Measurements from ENCODE around the gene ATF6.

The ATF6 gene

DNA sequence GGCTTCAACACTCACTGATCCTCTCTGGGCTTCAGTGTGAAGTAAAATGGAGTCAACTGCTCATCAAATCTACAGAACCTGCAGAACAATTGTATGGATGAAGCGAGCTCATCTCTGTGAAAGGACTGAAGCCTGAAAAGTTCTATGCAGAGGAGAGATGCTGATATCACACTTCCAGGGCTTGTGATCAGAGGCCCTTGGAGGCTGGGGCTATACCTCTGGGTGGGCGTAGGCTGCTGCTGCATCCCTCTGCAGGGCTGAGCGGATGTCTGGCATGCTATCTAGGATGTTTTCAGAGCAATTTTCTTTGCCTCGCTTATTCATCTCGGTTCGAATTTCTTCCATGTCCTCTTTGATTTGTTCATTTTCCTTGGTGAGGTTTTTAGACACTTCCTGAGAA lies 240.0 kb downstream of the ATF6 start:
- DNase-seq: no peak

DNA sequence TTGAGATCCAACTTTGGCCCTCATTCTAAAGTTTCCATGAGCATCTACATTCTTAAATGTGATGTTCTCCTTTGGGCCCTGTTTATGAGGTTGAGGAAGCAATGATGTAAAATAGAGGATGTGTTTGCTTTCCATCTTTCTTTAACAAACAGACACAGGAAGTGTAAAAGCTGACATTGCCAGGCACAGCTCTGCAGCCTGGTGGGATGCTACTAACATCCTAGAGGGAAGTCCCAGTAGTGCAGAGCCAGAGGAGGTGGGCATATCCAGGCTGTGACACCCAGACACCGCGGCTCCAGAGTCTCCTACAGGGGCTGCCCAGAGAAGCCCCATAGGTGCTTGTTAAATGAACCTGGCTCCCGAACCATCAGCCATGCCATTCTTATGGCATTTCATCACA lies 241.3 kb downstream of the ATF6 start:
- DNase-seq: no peak

DNA sequence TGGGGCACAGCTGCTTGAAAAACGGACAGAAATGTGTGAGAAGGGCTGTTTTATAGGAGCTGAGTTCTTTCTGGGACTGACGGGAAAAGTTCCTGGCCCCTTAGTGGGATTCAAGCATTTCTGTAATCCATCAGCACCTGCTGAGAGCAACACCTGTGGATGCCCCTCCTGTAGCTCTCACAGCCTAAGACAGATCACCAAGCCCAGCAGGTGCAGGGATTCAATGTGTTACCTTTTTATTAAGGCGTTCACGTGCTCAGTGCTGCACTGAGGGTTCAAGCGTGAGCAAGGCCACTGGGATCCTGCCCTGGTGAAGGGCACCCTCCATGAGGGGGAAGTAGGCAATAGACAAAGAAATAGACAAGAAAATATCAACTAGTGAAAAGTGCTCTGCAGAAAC lies 242.7 kb downstream of the ATF6 start:
- DNase-seq: no peak

DNA sequence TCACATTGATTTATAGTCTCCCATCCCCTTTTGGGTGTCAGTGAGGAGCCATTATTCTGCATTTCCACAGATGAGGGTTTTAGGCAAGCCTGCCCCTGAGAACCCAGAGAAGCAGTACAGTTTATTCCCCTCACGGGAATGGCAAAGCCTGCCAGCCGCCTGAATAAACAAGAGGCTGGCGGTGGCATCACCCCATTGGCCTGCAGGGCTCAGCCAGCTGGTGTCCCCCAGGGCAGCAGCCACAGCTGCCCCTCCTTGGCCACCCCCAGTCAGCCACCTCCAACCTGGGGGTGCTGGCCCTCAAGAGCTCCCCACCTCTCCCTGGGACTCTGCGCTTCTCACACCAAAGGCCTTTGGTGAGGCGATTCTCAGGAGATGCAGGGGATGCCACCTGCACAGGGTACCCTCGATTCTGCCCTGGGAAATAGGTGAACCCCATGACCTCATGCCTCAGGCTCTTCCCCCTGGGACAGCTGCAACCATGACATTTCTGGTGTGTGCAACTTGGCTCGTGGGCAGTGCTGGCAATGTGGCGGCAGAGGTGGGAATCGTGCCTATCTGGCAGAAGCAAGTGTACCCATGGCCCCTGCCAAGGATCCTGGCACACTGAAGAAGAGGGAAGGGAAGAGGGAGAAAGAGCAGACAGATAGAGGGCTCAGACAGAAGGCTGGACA lies 243.5 kb downstream of the ATF6 start:
- no peak for DNase-seq

DNA sequence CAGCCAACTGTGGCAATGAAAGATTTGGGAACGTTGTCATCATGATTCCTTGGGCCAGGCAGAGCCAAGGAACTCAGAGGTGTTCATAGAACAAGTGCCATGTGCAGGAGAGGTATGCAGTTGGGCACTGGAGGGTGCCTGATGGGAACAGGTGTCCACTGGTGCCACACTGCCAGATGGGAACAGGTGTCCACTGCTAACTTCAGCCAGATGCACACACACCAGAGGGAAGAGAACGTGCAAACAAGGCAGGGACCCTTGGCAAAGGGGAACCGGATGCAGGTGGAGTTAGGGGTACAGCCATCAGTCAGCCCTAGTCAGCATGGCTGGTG lies 244.0 kb downstream of the ATF6 start:
- no peak for DNase-seq

DNA sequence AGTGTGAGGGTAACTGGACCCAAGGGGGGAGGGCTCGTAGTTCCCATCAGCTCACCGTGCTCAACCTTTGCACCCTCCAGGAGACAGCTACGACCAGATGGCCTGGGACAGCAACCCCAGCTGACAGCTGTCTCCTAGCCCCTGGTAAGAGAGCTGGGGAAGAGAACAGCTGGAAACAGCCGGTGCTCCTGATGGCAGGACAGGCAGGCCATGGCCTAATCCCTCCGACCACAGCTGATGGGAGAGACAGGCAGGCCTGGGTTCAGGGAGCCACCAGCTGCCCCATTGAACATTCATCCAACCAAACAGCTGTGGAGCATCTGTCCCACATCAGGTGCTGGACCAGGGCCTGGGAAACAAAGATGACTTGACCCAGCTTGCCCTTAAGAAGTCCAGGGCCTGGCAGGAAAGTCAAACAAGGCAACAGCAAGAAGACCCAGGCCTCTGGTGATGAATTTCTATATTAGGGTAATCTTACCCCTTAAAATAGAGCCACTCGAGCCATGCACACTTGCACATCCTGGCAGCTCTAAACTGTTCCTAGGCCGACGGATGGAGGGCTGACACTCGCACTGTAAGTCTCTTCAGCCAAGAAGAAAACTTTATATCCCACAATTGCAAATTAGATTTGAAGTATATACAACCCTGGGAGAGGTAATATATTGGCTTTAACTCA lies 245.4 kb downstream of the ATF6 start:
- DNase-seq: no peak

DNA sequence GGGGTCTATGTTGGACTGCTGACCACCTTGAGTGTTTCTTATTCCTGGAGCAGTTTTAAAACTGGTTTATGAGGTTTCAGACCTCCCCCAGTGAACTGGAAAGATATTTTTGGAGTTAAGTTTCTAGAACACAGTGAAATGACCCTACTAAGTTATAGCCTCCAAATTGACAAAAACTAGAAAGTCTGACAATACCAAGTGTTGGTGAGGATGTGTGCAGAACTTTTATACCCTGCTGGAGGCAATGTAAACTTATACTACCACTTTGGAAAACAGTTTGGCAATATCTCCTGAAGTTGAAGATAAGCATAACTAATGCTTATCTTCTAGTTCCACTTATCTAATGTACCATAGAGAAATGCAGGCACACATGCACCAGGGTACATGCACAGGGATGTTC lies 247.2 kb downstream of the ATF6 start:
- no peak for DNase-seq

Data from inflammatory macrophage treated with lipopolysaccharide for 4 hours (primary cell).